Stomach (tissue), 4 donors: ENCODE measurements around the gene ROGDI.

Experiments
- POLR2A ChIP-seq, 4 donors: fragments of 450-650 bp; IDR thresholded peaks; one replicate each; pipeline ENCODE4 v1.6.1; 2016; ENCODE audit warnings: antibody characterized with exemption in 4 of 4, control low read depth in 2 of 4, mild to moderate bottlenecking in 1 of 4, moderate library complexity in 1 of 4
- POLR2AphosphoS5 ChIP-seq, 3 donors: sonication (generic); formaldehyde crosslinking; IDR thresholded peaks; one replicate each; pipeline ENCODE4 v1.6.1; 2016; ENCODE audit warnings: antibody characterized with exemption in 3 of 3
- TF ChIP-seq, protein P1 (sequence below), 7 experiments: fragments of 450-650 bp in 4 of 7; fragments of 200-600 bp in 3 of 7; sonication (generic) in 3 of 7; IDR thresholded peaks; one replicate each; pipeline ENCODE4 v1.5.1; 2016 to 2019; ENCODE audit warnings: antibody characterized with exemption in 7 of 7, control low read depth in 2 of 7, mild to moderate bottlenecking in 1 of 7

DNA sequence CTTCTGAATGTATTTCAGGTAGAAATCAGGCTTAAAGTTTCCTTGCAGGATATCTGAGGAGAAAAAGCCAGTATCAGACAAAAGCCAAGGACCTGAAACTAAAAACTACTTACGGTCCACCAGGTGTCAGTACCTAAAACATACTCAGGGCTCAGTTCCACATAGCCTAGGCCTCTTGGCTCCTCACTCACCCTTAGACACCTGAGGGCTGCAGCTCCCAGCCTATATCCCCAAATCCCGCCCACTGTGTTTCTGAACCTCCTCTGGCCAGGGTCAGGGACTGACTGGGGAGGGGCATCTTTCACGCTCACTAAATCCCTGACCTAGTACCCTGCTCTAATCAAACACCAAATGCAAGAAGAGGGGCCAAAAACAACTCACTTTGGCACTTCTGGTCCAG lies 8.8 kb upstream of the ROGDI start:
- TF ChIP-seq, protein P1, sequence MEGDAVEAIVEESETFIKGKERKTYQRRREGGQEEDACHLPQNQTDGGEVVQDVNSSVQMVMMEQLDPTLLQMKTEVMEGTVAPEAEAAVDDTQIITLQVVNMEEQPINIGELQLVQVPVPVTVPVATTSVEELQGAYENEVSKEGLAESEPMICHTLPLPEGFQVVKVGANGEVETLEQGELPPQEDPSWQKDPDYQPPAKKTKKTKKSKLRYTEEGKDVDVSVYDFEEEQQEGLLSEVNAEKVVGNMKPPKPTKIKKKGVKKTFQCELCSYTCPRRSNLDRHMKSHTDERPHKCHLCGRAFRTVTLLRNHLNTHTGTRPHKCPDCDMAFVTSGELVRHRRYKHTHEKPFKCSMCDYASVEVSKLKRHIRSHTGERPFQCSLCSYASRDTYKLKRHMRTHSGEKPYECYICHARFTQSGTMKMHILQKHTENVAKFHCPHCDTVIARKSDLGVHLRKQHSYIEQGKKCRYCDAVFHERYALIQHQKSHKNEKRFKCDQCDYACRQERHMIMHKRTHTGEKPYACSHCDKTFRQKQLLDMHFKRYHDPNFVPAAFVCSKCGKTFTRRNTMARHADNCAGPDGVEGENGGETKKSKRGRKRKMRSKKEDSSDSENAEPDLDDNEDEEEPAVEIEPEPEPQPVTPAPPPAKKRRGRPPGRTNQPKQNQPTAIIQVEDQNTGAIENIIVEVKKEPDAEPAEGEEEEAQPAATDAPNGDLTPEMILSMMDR (IDR thresholded peaks at IDR 0.05) = no peak
- TF ChIP-seq POLR2AphosphoS5 (IDR thresholded peaks at IDR 0.05) (no peak), POLR2A (IDR thresholded peaks at IDR 0.05) (no peak)
